ES-I3 (cell line): ENCODE results near the gene CCDC88C.

ENCODE experiments used
- H3K36me3 ChIP-seq: 2 replicates; pipeline ENCODE4 v1.6.1; 2013; ENCODE audit warnings: mild to moderate bottlenecking, low read length, control low read depth, moderate library complexity; ENCODE audit not compliant: insufficient read depth
- H3K4me1 ChIP-seq: 2 replicates; pipeline ENCODE4 v1.6.1; 2013; ENCODE audit warnings: mild to moderate bottlenecking, control low read depth, low read length; ENCODE audit not compliant: insufficient read depth
- H3K9ac ChIP-seq: 2 replicates; pipeline ENCODE4 v1.6.1; 2013; ENCODE audit warnings: low read depth, mild to moderate bottlenecking, low read length, moderate library complexity
- H3K9me3 ChIP-seq: 2 replicates; pipeline ENCODE4 v1.6.1; 2013; ENCODE audit warnings: mild to moderate bottlenecking, low read length, moderate library complexity; ENCODE audit not compliant: control insufficient read depth, insufficient read depth

The CCDC88C gene

DNA sequence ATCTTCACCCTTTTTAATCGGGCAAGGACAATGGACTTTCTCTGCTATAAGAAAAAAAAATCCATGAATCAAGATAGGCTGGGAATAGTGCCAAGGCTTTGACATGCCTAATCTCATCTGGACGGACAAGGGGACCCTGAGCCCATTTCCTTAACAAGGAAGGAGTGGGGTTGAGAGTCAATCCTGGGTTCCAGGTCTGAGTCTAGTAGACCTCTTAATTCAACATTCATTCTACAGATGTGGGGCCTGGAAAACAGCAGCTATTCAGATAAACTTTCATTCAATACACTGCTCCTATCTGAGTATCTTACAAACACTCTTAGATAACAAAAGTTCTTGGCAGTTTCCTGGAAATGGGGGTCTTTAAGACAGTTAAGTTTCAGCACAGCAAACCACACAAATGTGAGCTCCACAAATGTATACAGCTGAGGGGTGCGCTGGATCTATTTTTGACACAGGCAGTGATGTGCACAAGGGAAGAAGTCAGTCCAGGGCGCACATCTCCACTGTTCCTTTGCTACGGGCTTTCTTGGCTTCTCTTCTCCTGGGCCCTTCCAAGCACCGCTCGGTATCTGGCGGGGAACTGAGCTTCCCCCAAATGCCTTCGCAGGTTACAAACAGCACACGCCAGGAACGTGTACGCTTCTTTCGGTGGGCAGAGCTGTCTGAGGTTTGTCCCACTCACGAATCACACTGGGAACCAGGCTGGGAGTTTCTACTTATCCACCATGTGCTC lies 90.9 kb downstream of the CCDC88C start:
- H3K9me3 ChIP-seq, result no peaks in the 10 kb centered on the region
- H3K9ac ChIP-seq, result no peak overlapping the region
- H3K36me3 ChIP-seq, result 0 out of 2 replicates have a peak, but pooled peaks cover 3% of the 10 kb centered on the region
- peaks cover 3% of the 10 kb centered on the region; the same call in 1 of the 2 replicates for H3K4me1 ChIP-seq

DNA sequence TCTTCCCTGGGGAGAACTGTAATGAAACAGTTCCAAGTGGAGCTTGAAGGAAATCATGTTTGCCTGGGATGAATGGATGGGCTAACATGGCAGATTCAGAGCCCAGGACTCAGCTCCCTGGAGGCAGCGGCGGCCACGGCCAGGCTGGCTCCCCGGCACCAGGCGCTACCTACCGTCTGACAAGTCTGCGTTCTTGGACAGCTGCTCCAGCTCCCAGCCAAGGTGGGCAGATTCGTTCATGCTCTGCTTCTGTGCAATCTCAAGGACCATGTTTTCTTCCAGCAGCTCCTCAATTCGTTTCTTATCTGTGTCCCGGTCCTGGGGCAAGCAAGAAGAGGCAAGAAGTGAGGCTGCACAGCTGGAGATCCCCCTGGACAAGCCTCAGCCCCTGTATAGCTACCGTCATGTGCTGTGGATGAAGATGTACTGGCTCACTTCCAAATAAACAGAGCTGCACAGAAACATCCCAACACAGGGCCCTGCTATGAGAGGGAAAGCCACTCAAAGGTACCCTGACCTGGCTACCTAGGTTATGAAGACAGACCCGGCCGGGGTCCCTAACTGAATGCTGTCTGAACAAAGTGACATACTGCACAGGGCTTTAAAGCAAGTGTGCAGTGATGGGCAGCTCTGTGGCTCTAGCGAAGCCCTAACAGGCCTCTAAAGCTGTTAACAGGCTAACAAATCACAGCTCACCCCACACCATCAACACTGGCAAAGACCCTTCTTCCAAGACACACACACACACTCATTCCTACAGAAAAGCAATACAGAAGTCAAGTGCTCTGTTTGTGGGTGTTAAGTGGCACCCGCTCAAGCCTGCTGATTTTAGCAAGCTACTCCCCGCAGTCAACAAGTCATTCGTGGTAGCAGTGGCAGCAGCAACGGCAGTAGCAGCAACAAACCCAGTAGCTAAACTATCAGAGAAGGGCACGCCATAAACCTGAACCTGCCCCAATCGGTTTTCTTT lies 92.7 kb downstream of the CCDC88C start:
- H3K9ac ChIP-seq, result no peak overlapping the region
- H3K9me3 ChIP-seq, result no peaks in the 10 kb centered on the region
- H3K36me3 ChIP-seq, result peaks cover 7% of the 10 kb centered on the region; the same call in 1 of the 2 replicates
- peaks cover 3% of the 10 kb centered on the region; the same call in 1 of the 2 replicates for H3K4me1 ChIP-seq

DNA sequence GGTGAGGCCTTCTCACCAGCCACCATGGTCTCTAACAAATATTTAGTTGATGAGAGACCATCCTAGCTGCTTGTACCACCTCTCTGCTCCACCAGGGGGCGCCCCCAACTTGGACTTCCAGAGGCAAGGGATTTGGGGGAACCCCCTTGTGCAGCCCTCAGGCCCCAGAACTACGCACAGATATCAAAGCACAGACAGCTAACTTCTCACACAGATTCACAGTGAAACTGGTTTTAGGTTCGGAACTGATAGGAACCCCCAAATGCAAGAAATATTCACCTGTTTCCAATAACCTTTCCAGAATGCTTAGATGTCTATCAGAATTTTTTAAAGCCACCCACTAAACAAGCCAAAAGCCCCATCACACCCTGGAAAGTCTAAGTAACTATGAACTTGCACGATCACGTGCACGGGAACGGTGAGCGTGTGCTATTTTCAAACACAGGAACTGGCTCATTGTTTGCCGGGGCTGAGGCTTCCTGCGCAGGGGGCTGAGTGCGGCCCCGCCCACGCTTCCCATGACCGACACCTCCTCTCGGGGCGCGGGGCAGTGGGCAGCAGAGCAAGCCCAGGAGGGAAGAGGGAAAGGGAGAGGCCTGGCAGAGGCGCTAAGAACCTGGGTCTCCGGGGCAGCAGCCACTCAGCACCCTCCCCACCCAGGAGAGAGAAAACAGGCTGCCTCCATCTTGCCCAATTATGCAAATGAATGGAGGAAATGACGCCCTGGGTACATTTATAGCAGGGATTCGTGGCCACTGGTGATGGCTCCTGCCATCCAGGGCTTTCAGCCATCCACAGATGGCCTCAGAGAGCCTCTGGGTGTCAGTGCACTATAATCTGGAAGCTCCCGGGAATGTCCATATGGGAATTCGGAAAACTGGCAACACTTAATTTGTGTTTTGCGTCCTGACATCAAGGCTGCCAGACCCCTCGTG lies 93.7 kb downstream of the CCDC88C start:
- peak overlapping the region; percentile 12; the same call in 1 of the 2 replicates for H3K9ac ChIP-seq
- peaks cover 3% of the 10 kb centered on the region; the same call in 1 of the 2 replicates for H3K4me1 ChIP-seq
- peaks cover 7% of the 10 kb centered on the region; the same call in 1 of the 2 replicates for H3K36me3 ChIP-seq
- no peaks in the 10 kb centered on the region for H3K9me3 ChIP-seq

DNA sequence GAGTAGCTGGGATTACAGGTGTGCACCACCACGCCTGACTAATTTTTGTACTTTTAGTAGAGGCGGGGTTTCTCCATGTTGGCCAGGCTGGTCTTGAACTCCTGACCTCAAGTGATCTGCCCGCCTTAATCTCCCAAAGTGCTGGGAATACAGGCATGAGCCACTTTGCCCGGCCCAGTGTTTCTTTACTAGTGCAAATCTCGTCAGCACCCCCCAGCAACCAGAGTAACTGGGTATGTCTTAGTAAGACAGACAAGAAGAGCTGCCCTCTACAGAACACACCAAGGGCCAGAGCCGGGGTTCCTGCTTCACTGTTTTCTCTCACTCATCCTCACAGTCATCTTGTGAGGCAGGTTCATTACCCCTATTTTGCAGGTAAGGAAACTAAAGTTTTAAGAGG lies 94.6 kb downstream of the CCDC88C start:
- peaks cover 3% of the 10 kb centered on the region; the same call in 1 of the 2 replicates for H3K4me1 ChIP-seq
- H3K36me3 ChIP-seq, result peaks cover 7% of the 10 kb centered on the region; the same call in 1 of the 2 replicates
- no peaks in the 10 kb centered on the region for H3K9me3 ChIP-seq
- no peak overlapping the region for H3K9ac ChIP-seq

DNA sequence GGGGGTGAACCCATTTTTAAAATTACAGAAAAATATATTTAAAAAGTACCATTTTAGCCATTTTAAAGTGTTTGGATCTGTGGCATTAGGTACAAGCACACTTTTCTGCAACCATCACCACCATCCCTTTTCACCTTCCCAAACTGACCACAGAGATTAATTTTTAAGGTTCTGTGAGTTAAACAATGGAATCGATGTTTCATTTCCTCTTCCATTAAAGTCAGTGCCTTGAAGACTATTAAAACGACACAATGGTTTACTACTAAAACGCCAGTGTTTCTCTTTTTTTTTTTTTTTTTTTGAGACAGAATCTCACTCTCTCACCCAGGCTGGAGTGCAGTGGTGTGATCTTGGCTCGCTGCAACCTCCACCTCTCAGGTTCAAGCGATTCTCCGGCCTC lies 95.0 kb downstream of the CCDC88C start:
- Histone ChIP-seq H3K36me3 (peaks cover 7% of the 10 kb centered on the region; the same call in 1 of the 2 replicates), H3K9me3 (no peaks in the 10 kb centered on the region), H3K4me1 (peaks cover 3% of the 10 kb centered on the region; the same call in 1 of the 2 replicates), H3K9ac (no peak overlapping the region)

DNA sequence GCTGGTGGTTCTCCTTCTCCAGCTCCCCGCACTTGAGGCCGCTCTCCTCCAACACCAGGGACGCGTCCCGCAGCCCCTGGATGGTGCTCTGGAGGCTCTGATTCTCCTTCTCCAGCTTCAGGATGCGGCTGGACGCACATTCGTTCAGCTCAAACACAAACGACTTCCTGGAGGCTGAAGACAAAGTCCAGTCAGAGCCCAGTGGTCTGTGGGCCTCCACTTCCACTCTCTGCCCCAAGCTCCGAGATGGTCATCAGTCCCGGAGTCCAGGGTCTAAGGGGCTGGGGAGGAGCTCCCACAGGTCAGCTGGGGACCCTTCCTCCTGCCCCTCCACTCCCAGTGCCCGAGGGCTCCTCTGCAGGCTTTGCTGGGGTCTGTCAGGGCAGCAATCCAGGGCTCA lies 96.5 kb downstream of the CCDC88C start:
- H3K36me3 ChIP-seq, result peaks cover 7% of the 10 kb centered on the region; the same call in 1 of the 2 replicates
- H3K4me1 ChIP-seq, result peaks cover 3% of the 10 kb centered on the region; the same call in 1 of the 2 replicates
- H3K9me3 ChIP-seq, result no peaks in the 10 kb centered on the region
- H3K9ac ChIP-seq, result no peak overlapping the region

DNA sequence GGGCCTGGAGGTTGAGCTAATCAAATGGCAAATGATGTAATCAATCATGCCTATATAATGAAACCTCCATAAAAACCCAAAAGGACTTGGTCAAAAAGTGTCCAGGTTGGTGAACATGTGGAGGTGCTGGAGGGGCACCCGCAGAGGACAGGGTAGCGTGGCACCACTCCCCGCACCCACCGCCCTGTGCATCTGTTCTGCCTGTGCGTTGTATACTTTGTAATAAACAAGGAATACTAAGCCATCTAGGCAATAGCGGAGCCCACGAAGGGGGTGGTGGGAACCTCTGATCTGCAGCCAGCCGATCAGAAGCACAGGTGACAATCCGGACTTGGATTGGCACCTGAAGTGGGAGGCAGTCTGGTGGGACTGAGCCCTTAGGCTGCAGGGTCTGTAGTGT lies 97.4 kb downstream of the CCDC88C start:
- H3K4me1 ChIP-seq, result peaks cover 3% of the 10 kb centered on the region; the same call in 1 of the 2 replicates
- peaks cover 9% of the 10 kb centered on the region for H3K36me3 ChIP-seq
- no peaks in the 10 kb centered on the region; the same call in 1 of the 2 replicates for H3K9me3 ChIP-seq
- H3K9ac ChIP-seq, result no peak overlapping the region

DNA sequence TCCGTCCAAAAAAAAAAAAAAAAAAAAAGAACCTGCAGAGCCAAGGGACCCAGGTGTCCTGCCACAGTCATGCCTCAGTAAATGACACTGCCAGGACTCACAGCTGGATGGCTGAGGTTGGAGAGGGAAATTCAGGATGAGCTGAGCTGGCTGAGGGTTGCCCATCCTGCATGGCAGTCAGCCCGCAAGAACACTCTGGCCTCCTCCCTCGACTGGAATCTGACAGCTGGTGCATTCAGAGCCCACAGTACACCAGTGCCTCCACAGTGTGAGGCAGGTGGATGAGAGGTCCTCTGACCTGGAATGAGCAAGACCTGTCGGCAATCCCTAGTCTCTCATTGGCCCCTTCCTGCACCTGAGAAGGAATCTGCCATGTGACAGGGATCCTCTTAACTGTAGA lies 98.7 kb downstream of the CCDC88C start:
- H3K9me3 ChIP-seq, result peaks cover 10% of the 10 kb centered on the region
- peaks cover 3% of the 10 kb centered on the region; the same call in 1 of the 2 replicates for H3K4me1 ChIP-seq
- H3K9ac ChIP-seq, result no peak overlapping the region
- peaks cover 14% of the 10 kb centered on the region for H3K36me3 ChIP-seq

DNA sequence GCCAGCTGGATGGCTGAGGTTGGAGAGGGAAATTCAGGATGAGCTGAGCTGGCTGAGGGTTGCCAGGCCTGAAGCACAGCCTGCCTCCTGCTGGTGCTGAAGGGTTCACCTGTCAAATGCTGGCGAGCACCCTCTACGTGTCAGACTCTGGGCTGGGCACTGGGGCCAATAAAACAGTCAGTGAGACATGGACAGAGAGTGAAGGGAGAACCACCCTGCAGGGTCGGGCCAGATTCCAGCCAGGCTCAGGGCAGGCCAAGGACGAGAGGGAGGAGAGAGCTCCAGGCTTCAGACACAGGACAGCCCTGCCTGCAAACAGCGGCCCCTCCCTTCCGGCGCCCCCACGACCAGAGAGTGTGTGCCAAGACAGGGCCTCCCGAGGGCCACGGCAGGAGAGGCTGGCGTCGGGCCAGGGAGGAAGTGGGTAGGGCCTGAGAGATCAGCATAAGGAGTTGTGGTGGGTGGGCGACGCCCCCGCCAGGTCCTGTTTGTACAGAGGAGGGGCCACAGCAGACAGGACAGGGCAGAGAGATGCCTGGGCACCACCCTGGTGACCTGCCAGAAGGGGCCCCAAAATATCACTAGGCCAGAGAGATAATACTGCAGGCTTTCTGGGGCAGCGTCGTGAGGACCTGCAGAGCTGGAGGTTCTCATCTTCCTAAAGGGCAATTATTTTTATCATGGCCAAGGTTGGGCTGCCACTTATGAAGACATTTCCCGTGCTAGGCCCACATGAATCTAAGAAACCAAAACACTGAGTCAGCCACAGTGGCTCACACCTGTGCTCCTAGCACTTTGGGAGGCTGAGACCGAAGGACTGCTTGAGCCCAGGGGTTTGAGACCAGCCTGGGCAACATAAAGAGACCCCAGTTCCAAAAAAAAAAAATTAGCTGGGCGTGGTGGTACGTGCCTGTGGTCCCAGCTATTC lies 100.0 kb downstream of the CCDC88C start:
- no peak overlapping the region for H3K9ac ChIP-seq
- peaks cover 14% of the 10 kb centered on the region for H3K36me3 ChIP-seq
- peaks cover 21% of the 10 kb centered on the region for H3K9me3 ChIP-seq
- no peaks in the 10 kb centered on the region for H3K4me1 ChIP-seq

DNA sequence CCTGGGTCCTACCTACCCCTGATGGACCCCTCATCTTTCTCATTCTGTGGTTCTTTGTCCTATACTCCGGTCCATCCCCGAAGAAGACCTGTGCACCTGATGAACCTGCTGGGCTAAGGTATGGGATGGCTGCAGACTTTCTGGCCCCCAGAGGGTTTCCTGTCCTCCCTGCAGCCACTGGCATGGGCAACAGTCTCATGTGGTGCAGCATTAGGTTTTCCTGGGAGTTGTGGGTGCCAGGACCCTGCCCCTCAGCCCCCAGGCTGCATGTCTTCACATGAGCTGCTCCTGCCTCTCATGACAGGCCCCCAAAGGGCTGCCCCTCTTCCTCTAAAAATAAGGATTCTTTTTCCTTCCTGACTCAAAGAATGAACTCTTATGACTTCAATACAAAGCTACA lies 100.9 kb downstream of the CCDC88C start:
- Histone ChIP-seq H3K4me1 (no peaks in the 10 kb centered on the region), H3K36me3 (peaks cover 11% of the 10 kb centered on the region), H3K9ac (no peak overlapping the region), H3K9me3 (peaks cover 21% of the 10 kb centered on the region)

DNA sequence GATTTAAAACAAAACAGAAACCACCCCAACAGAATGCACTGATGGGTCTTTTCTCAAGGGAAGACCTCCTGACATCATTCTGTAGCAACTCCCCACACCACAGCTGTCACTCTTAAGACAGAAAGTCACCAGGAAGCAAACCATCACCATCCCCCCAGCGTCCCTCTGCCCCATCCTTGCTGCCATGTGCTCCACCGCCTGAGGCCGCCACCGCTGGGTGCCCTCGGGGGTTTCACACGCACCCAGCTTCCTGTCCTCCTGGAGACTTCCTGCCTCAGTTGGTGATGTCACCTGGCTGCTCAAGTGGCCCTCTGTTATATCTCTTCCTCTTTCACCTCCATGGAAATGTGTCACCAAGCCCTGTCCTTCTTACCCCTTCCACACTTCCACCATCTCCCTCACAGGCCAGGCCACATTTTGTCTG lies 101.8 kb downstream of the CCDC88C start:
- peaks cover 11% of the 10 kb centered on the region for H3K36me3 ChIP-seq
- H3K4me1 ChIP-seq, result no peaks in the 10 kb centered on the region
- peaks cover 23% of the 10 kb centered on the region for H3K9me3 ChIP-seq
- H3K9ac ChIP-seq, result no peak overlapping the region

DNA sequence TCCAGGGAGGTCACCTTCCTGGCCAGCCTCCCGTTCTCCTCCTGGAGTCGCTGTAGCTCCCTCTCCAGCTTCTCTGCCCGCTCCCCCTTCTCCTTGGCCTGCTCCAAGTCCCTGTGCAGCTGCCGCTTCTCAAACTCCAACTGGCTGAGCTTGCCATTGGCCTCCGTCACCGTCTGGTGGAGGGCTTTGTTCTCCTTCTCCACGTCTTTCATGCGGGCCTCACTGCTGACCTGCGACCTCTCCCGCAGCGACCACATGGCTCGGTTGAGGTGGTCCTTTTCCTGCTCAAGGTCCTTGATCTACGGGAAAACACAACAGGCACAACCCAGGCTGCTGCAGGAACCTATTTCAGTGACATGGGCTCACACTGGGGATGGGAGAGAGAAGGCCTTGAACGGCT lies 103.8 kb downstream of the CCDC88C start:
- no peaks in the 10 kb centered on the region for H3K4me1 ChIP-seq
- H3K9me3 ChIP-seq, result peaks cover 23% of the 10 kb centered on the region
- peaks cover 8% of the 10 kb centered on the region for H3K36me3 ChIP-seq
- H3K9ac ChIP-seq, result no peak overlapping the region
